NB4 (cell line): ENCODE results near the gene RFC5.

Experiments
- DNase-seq: peaks from one replicate; pipeline ENCODE4 v3.0.0; 2010; ENCODE audit warnings: low read depth
- H3K4me3 ChIP-seq: one replicate; pipeline ENCODE4 v1.5.1; 2011; ENCODE audit warnings: mild to moderate bottlenecking, low read depth, low read length, moderate library complexity
- CTCF ChIP-seq: IDR thresholded peaks from one replicate; pipeline ENCODE4 v1.5.1; 2012; ENCODE audit warnings: low read depth, low read length
- MAX ChIP-seq: IDR thresholded peaks from 2 replicates; pipeline ENCODE4 v1.6.1; 2011; ENCODE audit warnings: low read depth, low read length
- MYC ChIP-seq: IDR thresholded peaks from 2 replicates; pipeline ENCODE4 v1.6.1; 2011; ENCODE audit warnings: low read depth, low read length
- POLR2A ChIP-seq: IDR thresholded peaks from 2 replicates; pipeline ENCODE4 v1.6.1; 2011; ENCODE audit warnings: mild to moderate bottlenecking; ENCODE audit not compliant: insufficient read length; ENCODE audit errors: extremely low read depth

The RFC5 gene

GRCh38 chr12:118050972-118051910, 34.7 kb downstream of the RFC5 start:
- no peak overlapping the region for H3K4me3 ChIP-seq
- TF ChIP-seq MYC, result no peak
- TF ChIP-seq CTCF, result no peak
- TF ChIP-seq POLR2A, result no peak
- no peak for TF ChIP-seq MAX
- no peak for DNase-seq

GRCh38 chr12:118052324-118053070, 36.0 kb downstream of the RFC5 start:
- H3K4me3 ChIP-seq, result no peak overlapping the region
- TF ChIP-seq MAX (no peak), MYC (no peak), CTCF (no peak), POLR2A (no peak)
- DNase-seq, result peak; percentile 70

- DNase-seq, result no peak
- no peak overlapping the region for H3K4me3 ChIP-seq
- TF ChIP-seq MAX (no peak), CTCF (no peak), POLR2A (no peak)
These were observed 36.8 kb downstream of the RFC5 start for GRCh38 chr12:118053071-118053985.

- DNase-seq, result peak; percentile 84
- no peak for TF ChIP-seq MYC
- peak; percentile 85 for TF ChIP-seq CTCF
- H3K4me3 ChIP-seq, result no peak overlapping the region
These were observed 38.6 kb downstream of the RFC5 start for GRCh38 chr12:118055144-118055557.

- DNase-seq, result no peak
- no peak overlapping the region for H3K4me3 ChIP-seq
- TF ChIP-seq MYC, result no peak
- TF ChIP-seq MAX, result no peak
These were observed 39.6 kb downstream of the RFC5 start for GRCh38 chr12:118055865-118056773.
